WI38 (cell line): ENCODE results near the gene CCDC142.

Source experiments
- H3K4me3 ChIP-seq: 2 replicates; pipeline ENCODE4 v1.5.1; 2011; ENCODE audit warnings: low read depth, mild to moderate bottlenecking, control low read depth, low read length
- CTCF ChIP-seq: IDR thresholded peaks from 2 replicates; pipeline ENCODE4 v1.5.1; 2012; ENCODE audit warnings: low read depth, mild to moderate bottlenecking, control low read depth, low read length

The CCDC142 gene

GRCh38 chr2:74493546-74493945, 10.7 kb upstream of the CCDC142 start:
- H3K4me3 ChIP-seq: no peak overlapping the region
- no peak for TF ChIP-seq CTCF

- TF ChIP-seq CTCF: no peak
Observed at GRCh38 chr2:74491648-74492544, 9.1 kb upstream of the CCDC142 start.

GRCh38 chr2:74489906-74490305, 7.1 kb upstream of the CCDC142 start:
- no peak for TF ChIP-seq CTCF
- H3K4me3 ChIP-seq: no peak overlapping the region

More at GRCh38 chr2:74491648-74492544, 9.1 kb upstream of the CCDC142 start:
- no peak overlapping the region for H3K4me3 ChIP-seq

GRCh38 chr2:74488643-74489481, 6.1 kb upstream of the CCDC142 start:
- H3K4me3 ChIP-seq: no peak overlapping the region
- TF ChIP-seq CTCF: no peak

- no peak for TF ChIP-seq CTCF
- H3K4me3 ChIP-seq: no peak overlapping the region
Observed at GRCh38 chr2:74486141-74486540, 3.3 kb upstream of the CCDC142 start.

GRCh38 chr2:74483675-74484164, 922 bp upstream of the CCDC142 start:
- H3K4me3 ChIP-seq: peak overlapping the region; percentile 93

GRCh38 chr2:74481961-74482800, 617 bp downstream of the CCDC142 start:
- peak overlapping the region; percentile 93 for H3K4me3 ChIP-seq
- TF ChIP-seq CTCF: no peak
